GM10847 (cell line): ENCODE data around the gene IL17REL.

Experiments
- POLR2A ChIP-seq: IDR thresholded peaks from 2 replicates; pipeline ENCODE4 v1.6.1; 2011; ENCODE audit not compliant: insufficient read length; ENCODE audit errors: extremely low read depth

IL17REL gene

DNA sequence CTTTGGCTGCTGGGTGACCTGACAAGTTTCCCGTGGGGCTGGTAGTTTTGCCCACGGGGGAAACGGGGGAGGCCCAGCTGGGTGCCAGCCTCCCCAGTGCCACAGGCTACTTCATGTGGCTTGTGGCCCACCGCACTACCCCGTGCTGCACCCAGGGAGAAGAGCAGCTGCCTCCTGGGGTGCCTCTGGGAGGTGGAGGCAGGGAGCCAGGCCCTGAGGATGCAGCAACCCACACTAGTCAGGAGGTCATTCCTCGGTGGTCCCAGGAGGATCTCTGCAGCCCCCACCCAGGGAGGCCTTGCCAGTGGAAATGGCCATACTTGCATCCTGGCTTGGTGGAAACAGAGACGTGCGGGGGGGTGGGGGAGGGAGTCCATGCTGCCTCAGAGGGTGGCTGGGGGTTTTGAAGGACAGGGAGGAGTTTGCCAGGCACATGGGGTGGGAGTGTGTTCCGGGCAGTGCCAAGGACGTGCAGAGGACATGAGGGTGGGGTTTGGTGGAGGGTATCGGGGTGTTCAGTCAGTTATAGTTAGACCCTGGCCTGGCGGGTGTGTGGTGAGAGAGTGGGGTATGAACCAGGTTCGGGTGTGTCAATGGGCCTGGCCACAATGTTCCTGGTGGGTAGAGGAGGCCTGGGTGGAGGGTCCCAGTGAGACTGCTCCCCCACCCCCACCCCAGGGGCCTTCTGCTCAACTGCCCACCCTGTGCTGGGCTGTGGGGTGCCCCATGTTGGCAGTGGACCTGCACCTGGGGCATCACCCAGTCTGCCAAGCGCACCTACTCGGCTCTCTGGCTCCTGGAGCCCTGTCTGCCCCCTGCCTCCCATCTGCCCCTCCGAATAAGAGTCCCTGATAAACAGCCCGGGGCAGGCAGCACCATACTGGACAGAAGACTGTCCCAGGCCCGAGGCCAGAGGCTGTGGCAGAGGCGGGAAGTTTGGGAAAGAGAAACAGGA lies 48.2 kb downstream of the IL17REL start:
- no peak for TF ChIP-seq POLR2A

DNA sequence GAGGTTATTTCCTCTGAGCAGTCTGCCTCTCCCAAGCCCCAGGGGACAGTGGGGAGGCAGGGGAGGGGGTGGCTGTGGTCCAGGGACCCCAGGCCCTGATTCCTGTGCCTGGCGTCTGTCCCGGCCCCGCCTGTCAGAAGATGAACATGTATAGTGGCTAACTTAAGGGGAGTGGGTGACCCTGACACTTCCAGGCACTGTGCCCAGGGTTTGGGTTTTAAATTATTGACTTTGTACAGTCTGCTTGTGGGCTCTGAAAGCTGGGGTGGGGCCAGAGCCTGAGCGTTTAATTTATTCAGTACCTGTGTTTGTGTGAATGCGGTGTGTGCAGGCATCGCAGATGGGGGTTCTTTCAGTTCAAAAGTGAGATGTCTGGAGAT lies 48.9 kb downstream of the IL17REL start:
- no peak for TF ChIP-seq POLR2A

DNA sequence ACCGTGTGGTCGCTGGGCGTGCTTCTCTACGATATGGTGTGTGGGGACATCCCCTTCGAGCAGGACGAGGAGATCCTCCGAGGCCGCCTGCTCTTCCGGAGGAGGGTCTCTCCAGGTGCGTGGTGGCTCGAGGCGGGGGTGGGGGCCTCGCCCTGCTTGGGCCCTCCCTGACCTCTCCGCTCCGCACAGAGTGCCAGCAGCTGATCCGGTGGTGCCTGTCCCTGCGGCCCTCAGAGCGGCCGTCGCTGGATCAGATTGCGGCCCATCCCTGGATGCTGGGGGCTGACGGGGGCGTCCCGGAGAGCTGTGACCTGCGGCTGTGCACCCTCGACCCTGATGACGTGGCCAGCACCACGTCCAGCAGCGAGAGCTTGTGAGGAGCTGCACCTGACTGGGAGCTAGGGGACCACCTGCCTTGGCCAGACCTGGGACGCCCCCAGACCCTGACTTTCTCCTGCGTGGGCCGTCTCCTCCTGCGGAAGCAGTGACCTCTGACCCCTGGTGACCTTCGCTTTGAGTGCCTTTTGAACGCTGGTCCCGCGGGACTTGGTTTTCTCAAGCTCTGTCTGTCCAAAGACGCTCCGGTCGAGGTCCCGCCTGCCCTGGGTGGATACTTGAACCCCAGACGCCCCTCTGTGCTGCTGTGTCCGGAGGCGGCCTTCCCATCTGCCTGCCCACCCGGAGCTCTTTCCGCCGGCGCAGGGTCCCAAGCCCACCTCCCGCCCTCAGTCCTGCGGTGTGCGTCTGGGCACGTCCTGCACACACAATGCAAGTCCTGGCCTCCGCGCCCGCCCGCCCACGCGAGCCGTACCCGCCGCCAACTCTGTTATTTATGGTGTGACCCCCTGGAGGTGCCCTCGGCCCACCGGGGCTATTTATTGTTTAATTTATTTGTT lies 49.6 kb downstream of the IL17REL start:
- TF ChIP-seq POLR2A, result no peak

DNA sequence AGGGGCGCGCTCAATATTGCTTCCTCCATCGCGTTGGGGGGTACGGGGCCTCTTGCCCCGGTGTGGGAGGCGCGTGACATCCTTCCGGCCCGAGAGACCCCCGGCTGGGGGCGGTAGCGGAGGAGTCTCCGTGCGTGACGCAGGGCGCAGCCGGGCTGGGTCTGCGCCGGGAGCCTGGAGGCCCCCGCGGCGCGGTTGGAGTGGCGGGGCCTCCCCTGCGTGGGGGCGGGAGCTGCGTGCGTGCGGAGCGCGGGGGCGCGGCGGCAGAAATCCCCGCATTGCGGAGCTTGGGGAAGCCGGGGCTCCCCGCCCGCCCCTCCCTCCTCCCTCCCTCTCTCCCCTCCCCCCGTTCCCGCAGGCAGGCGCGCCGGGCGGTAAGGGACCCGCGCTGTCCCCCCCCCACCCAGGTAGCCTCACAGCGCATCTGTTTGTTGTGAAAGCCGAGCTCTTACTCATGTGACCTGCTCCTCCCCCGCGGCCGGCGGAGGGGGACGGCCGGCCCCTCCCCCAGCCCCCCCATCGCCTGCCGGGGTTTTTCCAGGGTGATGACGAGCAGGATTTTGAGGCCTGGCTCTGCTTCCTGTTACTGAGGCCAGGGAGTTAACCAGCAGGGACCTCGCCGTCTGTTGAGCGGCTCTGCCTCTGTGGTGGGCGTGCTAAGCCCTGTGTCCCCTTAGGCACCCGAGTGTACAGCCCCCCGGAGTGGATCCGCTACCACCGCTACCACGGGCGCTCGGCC lies 50.4 kb downstream of the IL17REL start:
- TF ChIP-seq POLR2A, result peak; percentile 43

DNA sequence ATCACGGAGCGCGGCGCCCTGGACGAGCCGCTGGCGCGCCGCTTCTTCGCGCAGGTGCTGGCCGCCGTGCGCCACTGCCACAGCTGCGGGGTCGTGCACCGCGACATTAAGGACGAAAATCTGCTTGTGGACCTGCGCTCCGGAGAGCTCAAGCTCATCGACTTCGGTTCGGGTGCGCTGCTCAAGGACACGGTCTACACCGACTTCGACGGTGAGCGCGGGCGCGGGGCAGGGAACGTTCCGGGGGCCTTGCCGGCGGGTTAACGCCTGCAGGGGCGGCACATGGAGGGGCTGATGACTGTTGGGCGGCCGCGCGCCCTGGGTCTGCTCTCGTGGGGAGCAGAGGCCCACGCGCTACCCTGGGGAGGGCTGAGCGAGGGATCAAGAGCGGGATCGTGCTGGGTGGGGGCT lies 51.0 kb downstream of the IL17REL start:
- TF ChIP-seq POLR2A, result no peak

DNA sequence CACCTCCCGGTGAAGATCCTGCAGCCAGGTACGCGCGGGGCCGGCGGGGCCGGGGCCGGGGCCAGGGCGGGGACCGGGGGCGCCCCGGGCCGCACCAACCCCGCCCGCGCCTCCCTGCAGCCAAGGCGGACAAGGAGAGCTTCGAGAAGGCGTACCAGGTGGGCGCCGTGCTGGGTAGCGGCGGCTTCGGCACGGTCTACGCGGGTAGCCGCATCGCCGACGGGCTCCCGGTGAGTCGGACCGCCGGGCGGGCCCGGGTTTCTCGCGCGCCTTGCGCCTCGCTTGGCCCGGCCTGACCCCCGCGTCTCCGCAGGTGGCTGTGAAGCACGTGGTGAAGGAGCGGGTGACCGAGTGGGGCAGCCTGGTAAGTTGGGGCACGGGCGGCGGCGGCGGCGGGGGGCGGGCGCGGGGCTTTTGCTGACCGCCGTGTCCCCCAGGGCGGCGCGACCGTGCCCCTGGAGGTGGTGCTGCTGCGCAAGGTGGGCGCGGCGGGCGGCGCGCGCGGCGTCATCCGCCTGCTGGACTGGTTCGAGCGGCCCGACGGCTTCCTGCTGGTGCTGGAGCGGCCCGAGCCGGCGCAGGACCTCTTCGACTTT lies 51.5 kb downstream of the IL17REL start:
- no peak for TF ChIP-seq POLR2A

DNA sequence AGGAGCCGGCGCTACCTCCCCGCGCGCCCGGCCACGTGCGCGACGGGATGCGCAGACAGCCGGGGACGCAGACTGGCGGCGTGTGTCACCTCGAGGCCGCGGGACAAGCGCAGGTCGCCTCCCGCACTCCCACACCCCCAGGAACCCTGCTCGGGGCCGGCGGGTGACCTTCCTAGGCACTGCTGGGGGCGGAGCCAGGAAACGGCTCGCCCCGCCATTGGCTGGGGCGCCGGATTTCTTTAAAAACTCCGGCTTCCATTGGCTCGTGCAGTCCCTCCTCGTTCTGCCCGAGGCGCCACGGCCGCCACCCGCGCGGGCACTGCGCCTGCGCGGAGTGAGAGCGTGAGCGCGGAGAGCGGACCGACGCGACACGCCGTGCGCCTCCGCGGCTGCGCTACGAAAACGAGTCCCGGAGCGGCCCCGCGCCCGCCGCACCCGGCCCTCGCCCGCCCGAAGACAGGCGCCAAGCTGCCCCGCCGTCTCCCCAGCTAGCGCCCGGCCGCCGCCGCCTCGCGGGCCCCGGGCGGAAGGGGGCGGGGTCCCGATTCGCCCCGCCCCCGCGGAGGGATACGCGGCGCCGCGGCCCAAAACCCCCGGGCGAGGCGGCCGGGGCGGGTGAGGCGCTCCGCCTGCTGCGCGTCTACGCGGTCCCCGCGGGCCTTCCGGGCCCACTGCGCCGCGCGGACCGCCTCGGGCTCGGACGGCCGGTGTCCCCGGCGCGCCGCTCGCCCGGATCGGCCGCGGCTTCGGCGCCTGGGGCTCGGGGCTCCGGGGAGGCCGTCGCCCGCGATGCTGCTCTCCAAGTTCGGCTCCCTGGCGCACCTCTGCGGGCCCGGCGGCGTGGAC lies 52.2 kb downstream of the IL17REL start, which contains the start of gene PIM3:
TSS of gene PIM3 (plus strand) at position 614 of the 846 bp plus-strand sequence. CDS start at position 790, 176 bp downstream.
- TF ChIP-seq POLR2A, result peak; percentile 98

DNA sequence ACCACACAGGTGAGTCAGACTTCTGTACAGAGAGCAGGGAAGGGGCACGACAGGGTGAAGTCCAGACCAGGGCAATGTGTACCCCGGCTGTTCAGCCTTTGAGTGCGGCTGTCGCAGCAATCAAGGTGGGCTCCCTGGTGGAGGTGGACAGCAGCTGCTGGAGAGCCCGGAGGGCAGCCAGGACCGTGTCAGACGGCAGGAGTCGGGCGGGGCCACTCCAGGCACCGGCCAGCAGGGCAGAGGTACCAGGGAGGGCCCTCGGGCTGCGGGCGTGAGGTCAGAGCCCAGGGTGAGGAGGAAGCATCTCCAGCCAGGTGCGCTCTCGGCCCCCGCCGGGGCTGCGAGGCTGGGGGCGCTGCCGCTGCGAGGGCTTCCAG lies 52.8 kb downstream of the IL17REL start:
- no peak for TF ChIP-seq POLR2A

DNA sequence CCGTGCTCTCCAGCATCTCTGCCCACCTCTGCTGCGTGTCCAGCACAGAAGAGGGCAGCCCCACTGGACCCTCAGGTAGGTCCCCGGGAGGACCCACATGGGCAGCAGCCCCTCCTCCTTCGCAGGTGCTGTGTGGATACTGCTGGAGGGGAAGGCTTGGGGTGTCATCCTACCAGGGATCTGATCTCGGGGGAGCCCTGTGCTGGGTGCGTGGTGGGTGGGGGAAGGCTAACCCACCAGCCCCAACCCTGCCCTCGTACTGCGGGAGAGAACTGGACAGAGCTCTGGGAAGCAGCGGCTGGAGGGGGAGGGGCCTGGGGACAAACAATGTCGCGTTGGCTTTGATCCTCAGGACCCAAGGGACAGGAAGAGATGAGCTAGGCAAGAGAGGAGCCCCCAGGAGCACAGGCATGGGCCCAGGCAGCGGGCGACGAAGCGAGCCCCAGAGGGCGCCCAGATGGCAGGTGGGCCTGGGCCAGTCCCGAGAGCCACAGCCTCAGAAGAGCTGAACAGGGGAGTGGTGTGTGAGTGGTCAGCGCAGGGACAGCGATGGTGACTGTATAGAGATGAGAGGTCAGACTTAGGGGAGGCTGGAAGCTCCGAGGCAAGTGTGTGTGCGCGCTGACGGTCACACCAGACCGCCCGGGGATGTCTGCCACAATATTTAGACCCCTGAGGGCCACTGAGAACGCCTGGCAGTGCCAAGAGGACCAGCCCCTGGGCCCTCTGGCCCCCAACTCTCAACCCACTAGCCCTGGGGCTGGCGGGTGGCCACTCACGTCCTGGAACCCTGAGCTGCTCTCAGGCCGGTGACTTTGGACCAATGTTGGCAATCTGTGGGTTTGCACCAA lies 53.4 kb downstream of the IL17REL start:
- TF ChIP-seq POLR2A, result no peak

DNA sequence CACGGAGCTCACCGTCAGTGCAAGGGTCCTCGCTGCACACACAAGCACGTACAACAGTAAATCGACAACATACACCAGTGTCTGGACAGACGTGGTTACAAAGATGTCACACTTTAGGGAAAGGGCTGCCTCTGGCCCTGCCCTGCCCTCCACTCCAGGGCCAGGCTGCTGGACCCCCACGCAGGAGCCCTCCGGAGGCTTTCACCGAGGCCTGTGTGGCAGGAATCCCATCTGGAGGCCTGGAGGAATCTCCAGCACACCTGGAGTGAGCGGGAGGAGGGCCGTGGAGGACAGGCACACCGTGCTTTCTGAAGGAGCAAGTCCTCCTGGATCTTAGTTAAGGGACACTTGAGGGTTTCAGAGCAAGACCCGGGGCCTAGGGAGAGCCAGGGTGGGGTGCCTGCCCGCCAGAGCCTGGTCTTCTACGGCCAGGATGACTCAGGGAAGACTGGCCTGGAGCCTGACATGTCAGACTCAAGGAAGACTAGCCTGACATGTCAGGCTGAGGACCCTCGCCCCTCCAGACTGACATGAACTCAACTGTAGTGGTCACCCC lies 54.1 kb downstream of the IL17REL start:
- no peak for TF ChIP-seq POLR2A

DNA sequence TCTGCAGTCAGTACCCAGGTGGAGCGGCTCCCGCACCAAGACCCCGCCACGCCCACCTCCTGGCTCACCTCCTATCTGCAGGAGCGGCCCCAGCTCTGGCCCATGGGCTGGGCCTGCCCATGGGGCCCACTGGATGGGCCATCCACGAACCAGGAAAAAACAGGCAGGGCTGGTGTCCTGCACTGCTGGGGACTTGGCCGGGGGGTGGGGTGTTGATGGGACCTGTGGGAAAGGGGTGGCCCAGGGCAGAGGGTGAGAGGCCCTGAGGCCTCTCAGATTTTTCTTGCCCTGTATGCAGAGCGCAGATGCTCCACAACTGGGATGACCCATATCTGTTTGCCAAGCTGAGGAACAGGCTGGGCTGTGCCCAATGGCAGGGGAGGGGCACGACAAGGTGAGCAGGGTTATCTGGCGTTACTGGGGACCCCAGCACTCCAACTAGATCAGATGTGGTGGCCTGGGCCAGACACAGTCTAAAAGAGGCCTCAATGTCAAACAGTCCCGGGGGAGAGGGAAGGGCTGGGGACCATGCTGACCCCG lies 54.7 kb downstream of the IL17REL start:
- TF ChIP-seq POLR2A, result no peak

DNA sequence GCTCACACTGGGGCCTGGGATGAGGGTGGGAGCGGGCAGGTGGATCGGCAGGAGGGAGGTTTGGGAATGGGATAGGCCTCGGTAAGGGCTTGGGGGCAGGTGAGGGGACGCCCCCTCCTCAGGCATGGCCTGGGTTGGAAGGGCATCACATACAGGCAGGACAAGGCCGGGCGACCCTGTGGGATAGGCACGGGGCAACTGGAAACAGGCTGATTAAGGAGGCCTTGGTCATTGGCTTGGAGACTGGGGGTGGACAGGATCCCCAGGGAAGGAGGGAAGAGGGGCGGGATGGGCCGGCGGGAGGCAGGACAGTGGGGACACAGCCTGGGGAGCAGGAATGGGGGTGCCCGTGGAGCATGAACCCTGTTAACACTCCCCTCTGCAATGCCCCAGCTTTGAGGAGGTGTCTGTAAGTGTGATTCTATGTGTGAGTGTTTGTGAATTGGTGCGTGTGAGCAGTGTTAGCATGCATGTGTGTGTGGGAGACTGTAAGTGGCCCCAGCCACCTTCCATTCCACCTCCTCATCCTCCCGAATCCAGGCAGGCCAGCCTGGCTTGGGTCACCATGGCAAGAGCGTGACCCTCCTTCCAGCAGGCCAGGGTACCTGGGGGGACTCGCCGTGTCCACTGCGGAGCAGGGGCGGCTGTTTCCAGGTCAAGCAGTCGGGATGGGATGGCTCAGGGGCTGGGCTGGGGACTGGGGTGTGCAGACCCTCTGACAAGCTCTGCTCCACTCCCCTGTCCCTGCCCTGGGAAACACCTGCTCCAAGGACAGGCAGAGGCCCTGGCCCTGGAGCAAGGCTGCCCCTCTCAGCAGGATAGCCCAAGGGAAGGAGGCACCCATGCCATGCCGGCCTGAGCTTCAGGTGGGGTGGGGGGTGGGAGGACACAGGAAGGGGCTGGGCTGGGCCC lies 55.4 kb downstream of the IL17REL start:
- no peak for TF ChIP-seq POLR2A

DNA sequence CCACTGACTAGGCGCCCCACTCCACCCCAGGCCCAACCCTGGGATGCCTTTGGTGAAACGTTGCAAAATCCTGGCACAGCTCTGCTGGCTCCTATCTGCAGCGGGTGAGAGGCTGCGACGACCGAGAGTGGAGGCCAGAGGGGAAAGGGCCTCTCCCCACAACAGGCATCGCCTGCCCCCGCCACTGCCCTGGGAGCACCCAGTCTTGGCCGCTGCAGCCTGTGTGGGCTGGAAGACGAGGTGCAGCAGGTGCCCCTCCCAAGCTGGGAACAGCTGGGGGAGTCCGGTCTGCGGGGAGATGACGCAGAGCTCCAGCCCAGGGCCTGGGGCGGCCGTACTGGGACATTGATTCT lies 56.2 kb downstream of the IL17REL start:
- TF ChIP-seq POLR2A, result no peak
